Activated CD8-positive, alpha-beta memory T cell treated with anti-CD3 and anti-CD28 coated beads, Interleukin-2, amount 10 ng/mL, durations not matched to agents 7 days and 5 days (primary cell): ENCODE results near the gene PTPN14. TPM values are rescaled to one million over a fixed set of nuclear protein-coding genes. Genes with fewer than 3 reads are reported as not detected.
"Not testable (repeated sequence)": the region's sequence is repeated elsewhere in the genome, so short reads cannot be mapped to it uniquely, and the experiment has no call there.

ENCODE experiments used
- ATAC-seq: fragments of 150-1000 bp; cut with Tn5 transposase; one replicate; pipeline ENCODE4 v1.10.0; 2021; ENCODE audit warnings: moderate library complexity
- CTCF ChIA-PET: fragments of 350-600 bp; sonication (Branson Sonifier 250); formaldehyde crosslinking; loops from one replicate; lab custom pipeline; 2021; ENCODE audit warnings: antibody characterized with exemption; lab: Charles Lee
- DNase-seq: peaks from one replicate; pipeline ENCODE4 v3.0.0-alpha.2; 2020
- H3K27ac Mint-ChIP-seq: one replicate; pipeline ENCODE4 v1.8.0; 2021; ENCODE audit warnings: mild to moderate bottlenecking, mixed read lengths
- H3K27me3 Mint-ChIP-seq: one replicate; pipeline ENCODE4 v1.8.0; 2021; ENCODE audit warnings: mixed read lengths
- H3K36me3 Mint-ChIP-seq: one replicate; pipeline ENCODE4 v1.8.0; 2021; ENCODE audit warnings: mild to moderate bottlenecking, mixed read lengths
- H3K4me1 Mint-ChIP-seq: one replicate; pipeline ENCODE4 v1.8.0; 2021; ENCODE audit warnings: mixed read lengths
- H3K4me3 Mint-ChIP-seq: one replicate; pipeline ENCODE4 v1.8.0; 2021; ENCODE audit warnings: mild to moderate bottlenecking, moderate library complexity, mixed read lengths
- H3K9me3 Mint-ChIP-seq: one replicate; pipeline ENCODE4 v1.8.0; 2022; ENCODE audit warnings: low read depth, mixed read lengths
- total RNA-seq, 2 experiments: library from RNA; stranded (reverse); gene quantifications; one replicate each; pipeline ENCODE4 v1.2.3, GENCODE V29; 2021

PTPN14 gene
- 1 to 10 TPM in 1 of 2 experiments, under 1 TPM in 1; 0.32 to 1.1 TPM for total RNA-seq

GRCh38 chr1:214551436-214552173, at the start of gene PTPN14:
TSS of gene PTPN14 (minus strand) at chr1:214551602. CDS start at chr1:214464803, 86,799 bp downstream.
- ATAC-seq (no peak), DNase-seq (no peak)
- no peaks in the 10 kb centered on the region for H3K9me3 Mint-ChIP-seq
- H3K4me1 Mint-ChIP-seq: peaks cover 5% of the 10 kb centered on the region
- no peak within 1 kb of the TSS for H3K27ac Mint-ChIP-seq
- H3K4me3 Mint-ChIP-seq: peak within 1 kb of the TSS; percentile 60
- peaks cover 83% of the 10 kb centered on the region for H3K27me3 Mint-ChIP-seq
- no peaks in the 10 kb centered on the region for H3K36me3 Mint-ChIP-seq
- CTCF ChIA-PET: no interaction called here

- no peak overlapping the region for H3K27ac Mint-ChIP-seq
- no peaks in the 10 kb centered on the region for H3K4me1 Mint-ChIP-seq
- H3K4me3 Mint-ChIP-seq: no peak overlapping the region
- DNase-seq (no peak), ATAC-seq (no peak)
- no peaks in the 10 kb centered on the region for H3K9me3 Mint-ChIP-seq
- H3K27me3 Mint-ChIP-seq: peaks cover 15% of the 10 kb centered on the region
- CTCF ChIA-PET: interaction anchor here (0.8 to 2.6 kb wide), 2 partner anchors 8 to 260 kb away, joined by 3 to 13 read pairs; no protein-coding TSS in a partner anchor
- no peaks in the 10 kb centered on the region for H3K36me3 Mint-ChIP-seq
Measured at GRCh38 chr1:214593158-214593557, 41.8 kb upstream of the PTPN14 start.

GRCh38 chr1:214591918-214592317, 40.5 kb upstream of the PTPN14 start:
- CTCF ChIA-PET: interaction anchor here (2.1 kb wide), 1 partner anchor 259 kb away, joined by 8 read pairs; no protein-coding TSS in a partner anchor
- H3K27ac Mint-ChIP-seq: not testable (repeated sequence)

GRCh38 chr1:214590696-214591095, 39.3 kb upstream of the PTPN14 start:
- H3K27ac Mint-ChIP-seq: no peak overlapping the region
- no peak overlapping the region for H3K4me3 Mint-ChIP-seq
- CTCF ChIA-PET: interaction anchor here (2.1 kb wide), 1 partner anchor 258 kb away, joined by 8 read pairs; no protein-coding TSS in a partner anchor
- DNase-seq (no peak), ATAC-seq (no peak)
- H3K27me3 Mint-ChIP-seq: peaks cover 17% of the 10 kb centered on the region
- no peaks in the 10 kb centered on the region for H3K4me1 Mint-ChIP-seq
- no peaks in the 10 kb centered on the region for H3K9me3 Mint-ChIP-seq
- H3K36me3 Mint-ChIP-seq: no peaks in the 10 kb centered on the region

More at GRCh38 chr1:214591918-214592317, 40.5 kb upstream of the PTPN14 start:
- H3K4me1 Mint-ChIP-seq, H3K36me3 Mint-ChIP-seq, DNase-seq, H3K4me3 Mint-ChIP-seq, H3K9me3 Mint-ChIP-seq, ATAC-seq: not testable (repeated sequence)
- H3K27me3 Mint-ChIP-seq: peaks cover 15% of the 10 kb centered on the region

GRCh38 chr1:214588963-214589597, 37.7 kb upstream of the PTPN14 start:
- Mint-ChIP-seq H3K36me3 (no peaks in the 10 kb centered on the region), H3K9me3 (no peaks in the 10 kb centered on the region), H3K27me3 (peaks cover 13% of the 10 kb centered on the region), H3K27ac (no peak overlapping the region), H3K4me1 (no peaks in the 10 kb centered on the region), H3K4me3 (no peak overlapping the region)
- ATAC-seq (no peak), DNase-seq (no peak)
- CTCF ChIA-PET: interaction anchor here (1.4 kb wide), 1 partner anchor 257 kb away, joined by 5 read pairs; no protein-coding TSS in a partner anchor

- H3K4me3 Mint-ChIP-seq: no peak overlapping the region
- DNase-seq (no peak), ATAC-seq (no peak)
- H3K27me3 Mint-ChIP-seq: peaks cover 17% of the 10 kb centered on the region
- H3K27ac Mint-ChIP-seq: no peak overlapping the region
- H3K4me1 Mint-ChIP-seq: no peaks in the 10 kb centered on the region
- no peaks in the 10 kb centered on the region for H3K36me3 Mint-ChIP-seq
- H3K9me3 Mint-ChIP-seq: no peaks in the 10 kb centered on the region
- CTCF ChIA-PET: interaction anchor here (8.9 kb wide), 1 partner anchor 256 kb away, joined by 128 read pairs; no protein-coding TSS in a partner anchor
Measured at GRCh38 chr1:214587165-214587564, 35.8 kb upstream of the PTPN14 start.

GRCh38 chr1:214586621-214587020, 35.2 kb upstream of the PTPN14 start:
- ATAC-seq (no peak), DNase-seq (no peak)
- no peak overlapping the region for H3K4me3 Mint-ChIP-seq
- H3K4me1 Mint-ChIP-seq: no peaks in the 10 kb centered on the region
- CTCF ChIA-PET: interaction anchor here (1.0 to 8.9 kb wide), 2 partner anchors 17 to 256 kb away, joined by 3 to 128 read pairs; no protein-coding TSS in a partner anchor
- no peaks in the 10 kb centered on the region for H3K9me3 Mint-ChIP-seq
- no peaks in the 10 kb centered on the region for H3K36me3 Mint-ChIP-seq
- H3K27me3 Mint-ChIP-seq: peaks cover 13% of the 10 kb centered on the region
- no peak overlapping the region for H3K27ac Mint-ChIP-seq

GRCh38 chr1:214584805-214585766, 33.7 kb upstream of the PTPN14 start:
- CTCF ChIA-PET: interaction anchor here (0.9 to 8.9 kb wide), 13 partner anchors 9 to 323 kb away, joined by 3 to 128 read pairs (median 4); no protein-coding TSS in a partner anchor
- ATAC-seq: peak; percentile 60
- no peak overlapping the region for H3K27ac Mint-ChIP-seq

GRCh38 chr1:214583824-214584554, 32.6 kb upstream of the PTPN14 start:
- Mint-ChIP-seq H3K27me3 (peaks cover 9% of the 10 kb centered on the region), H3K9me3 (no peaks in the 10 kb centered on the region), H3K27ac (no peak overlapping the region), H3K36me3 (no peaks in the 10 kb centered on the region), H3K4me1 (no peaks in the 10 kb centered on the region), H3K4me3 (no peak overlapping the region)
- CTCF ChIA-PET: interaction anchor here (1.0 to 8.9 kb wide), 10 partner anchors 10 to 322 kb away, joined by 3 to 128 read pairs (median 4); partner anchors contain the start of gene CENPF
- ATAC-seq (no peak), DNase-seq (no peak)

More at GRCh38 chr1:214584805-214585766, 33.7 kb upstream of the PTPN14 start:
- Mint-ChIP-seq H3K4me1 (no peaks in the 10 kb centered on the region), H3K27me3 (peaks cover 9% of the 10 kb centered on the region), H3K36me3 (no peaks in the 10 kb centered on the region), H3K9me3 (no peaks in the 10 kb centered on the region), H3K4me3 (no peak overlapping the region)
- DNase-seq: no peak

- DNase-seq (no peak), ATAC-seq (no peak)
- Mint-ChIP-seq H3K27me3 (peaks cover 9% of the 10 kb centered on the region), H3K27ac (no peak overlapping the region), H3K36me3 (no peaks in the 10 kb centered on the region), H3K4me3 (no peak overlapping the region), H3K9me3 (no peaks in the 10 kb centered on the region), H3K4me1 (no peaks in the 10 kb centered on the region)
- CTCF ChIA-PET: interaction anchor here (1.1 to 8.9 kb wide), 2 partner anchors 20 to 252 kb away, joined by 4 to 128 read pairs; partner anchors contain the start of gene CENPF
Measured at GRCh38 chr1:214583113-214583512, 31.7 kb upstream of the PTPN14 start.

GRCh38 chr1:214582289-214582891, 31.0 kb upstream of the PTPN14 start:
- no peaks in the 10 kb centered on the region for H3K4me1 Mint-ChIP-seq
- H3K27me3 Mint-ChIP-seq: peaks cover 9% of the 10 kb centered on the region
- ATAC-seq (no peak), DNase-seq (no peak)
- no peak overlapping the region for H3K4me3 Mint-ChIP-seq
- no peaks in the 10 kb centered on the region for H3K36me3 Mint-ChIP-seq
- CTCF ChIA-PET: interaction anchor here (1.4 to 8.9 kb wide), 2 partner anchors 251 to 321 kb away, joined by 6 to 128 read pairs; no protein-coding TSS in a partner anchor
- no peak overlapping the region for H3K27ac Mint-ChIP-seq
- H3K9me3 Mint-ChIP-seq: no peaks in the 10 kb centered on the region
